Left lung (tissue), 10 donors: ENCODE results near the gene OAS3. TPM values are rescaled to one million over a fixed set of nuclear protein-coding genes. Genes with fewer than 3 reads are reported as not detected.

Source experiments
- ATAC-seq: fragments of 200-7000 bp; cut with Tn5 transposase; one replicate; pipeline ENCODE4 v1.9.1; 2020; ENCODE audit warnings: moderate library complexity
- DNase-seq, 4 donors: peaks; one replicate each; pipeline ENCODE4 v3.0.0-alpha.2; 2013 to 2020
- H3K27ac ChIP-seq, 2 donors: fragments of 200-600 bp; sonication (generic) in 1 of 2; one replicate each; pipeline versions ENCODE4 v1.5.0 to v1.8.0; 2020 to 2021
- H3K27me3 ChIP-seq, 2 donors: fragments of 200-600 bp; sonication (generic) in 1 of 2; one replicate each; pipeline versions ENCODE4 v1.5.0 to v1.8.0; 2020 to 2021
- H3K36me3 ChIP-seq, 2 donors: fragments of 200-600 bp; sonication (generic) in 1 of 2; one replicate each; pipeline versions ENCODE4 v1.5.0 to v1.8.0; 2020 to 2021
- H3K4me1 ChIP-seq, 2 donors: fragments of 200-600 bp; one replicate each; pipeline ENCODE4 v1.8.0; 2021
- H3K4me3 ChIP-seq, 2 donors: fragments of 200-600 bp; sonication (generic) in 1 of 2; one replicate each; pipeline versions ENCODE4 v1.5.0 to v1.8.0; 2020 to 2021; ENCODE audit warnings: mild to moderate bottlenecking in 1 of 2
- H3K9me3 ChIP-seq, 2 donors: fragments of 200-600 bp; sonication (generic) in 1 of 2; one replicate each; pipeline versions ENCODE4 v1.5.0 to v1.8.0; 2020 to 2021
- intact Hi-C, 2 donors: fragments of 100-400 bp; cut with DNase I; formaldehyde crosslinking; loops; one replicate each; pipeline versions ENCODE4 v1.11.2 to v1.14.2; 2022
- polyA plus RNA-seq, 6 donors: library from polyadenylated mRNA; unstranded; fragments of 120-200 nt; gene quantifications; one replicate each; pipeline ENCODE4 v1.2.1, GENCODE V29; 2013; ENCODE audit not compliant: insufficient read length in 6 of 6
- total RNA-seq, 2 donors: library from RNA; stranded (reverse); fragmentation: NEBNext Ultra II Directional; extraction: Animal tissue kit (Norgen Biotek cat#: 25700); gene quantifications; one replicate each; pipeline ENCODE4 v1.2.1, GENCODE V29; 2021
- TF ChIP-seq, protein P1 (sequence below), 2 donors: fragments of 200-600 bp; sonication (generic) in 1 of 2; IDR thresholded peaks; one replicate each; pipeline versions ENCODE4 v1.5.0 to v1.8.0; 2021; ENCODE audit warnings: antibody characterized with exemption in 2 of 2
- donor health status: DM: no; HTN: yes; CAD: no.
- donor health status: DM: no; HTN: no; CAD: no.

Gene OAS3
- total and polyA plus RNA-seq, 8 donors: 11.4 to 47.5 (median 17.7) TPM

GRCh38 chr12:113014565-113014964 lies 76.3 kb downstream of the OAS3 start:
- peaks cover 0 to 21% of the 10 kb centered on the region in 2 donors for H3K36me3 ChIP-seq
- H3K4me1 ChIP-seq: no peaks in the 10 kb centered on the region
- H3K9me3 ChIP-seq: peaks cover 0 to 12% of the 10 kb centered on the region in 2 donors
- intact Hi-C loops: no loop called here
- DNase-seq (no peak), ATAC-seq (no peak)
- H3K27me3 ChIP-seq: no peaks in the 10 kb centered on the region
- TF ChIP-seq, protein P1, sequence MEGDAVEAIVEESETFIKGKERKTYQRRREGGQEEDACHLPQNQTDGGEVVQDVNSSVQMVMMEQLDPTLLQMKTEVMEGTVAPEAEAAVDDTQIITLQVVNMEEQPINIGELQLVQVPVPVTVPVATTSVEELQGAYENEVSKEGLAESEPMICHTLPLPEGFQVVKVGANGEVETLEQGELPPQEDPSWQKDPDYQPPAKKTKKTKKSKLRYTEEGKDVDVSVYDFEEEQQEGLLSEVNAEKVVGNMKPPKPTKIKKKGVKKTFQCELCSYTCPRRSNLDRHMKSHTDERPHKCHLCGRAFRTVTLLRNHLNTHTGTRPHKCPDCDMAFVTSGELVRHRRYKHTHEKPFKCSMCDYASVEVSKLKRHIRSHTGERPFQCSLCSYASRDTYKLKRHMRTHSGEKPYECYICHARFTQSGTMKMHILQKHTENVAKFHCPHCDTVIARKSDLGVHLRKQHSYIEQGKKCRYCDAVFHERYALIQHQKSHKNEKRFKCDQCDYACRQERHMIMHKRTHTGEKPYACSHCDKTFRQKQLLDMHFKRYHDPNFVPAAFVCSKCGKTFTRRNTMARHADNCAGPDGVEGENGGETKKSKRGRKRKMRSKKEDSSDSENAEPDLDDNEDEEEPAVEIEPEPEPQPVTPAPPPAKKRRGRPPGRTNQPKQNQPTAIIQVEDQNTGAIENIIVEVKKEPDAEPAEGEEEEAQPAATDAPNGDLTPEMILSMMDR (IDR thresholded peaks at IDR 0.05): no peak
- H3K4me3 ChIP-seq: no peak overlapping the region
- no peak overlapping the region for H3K27ac ChIP-seq

DNA sequence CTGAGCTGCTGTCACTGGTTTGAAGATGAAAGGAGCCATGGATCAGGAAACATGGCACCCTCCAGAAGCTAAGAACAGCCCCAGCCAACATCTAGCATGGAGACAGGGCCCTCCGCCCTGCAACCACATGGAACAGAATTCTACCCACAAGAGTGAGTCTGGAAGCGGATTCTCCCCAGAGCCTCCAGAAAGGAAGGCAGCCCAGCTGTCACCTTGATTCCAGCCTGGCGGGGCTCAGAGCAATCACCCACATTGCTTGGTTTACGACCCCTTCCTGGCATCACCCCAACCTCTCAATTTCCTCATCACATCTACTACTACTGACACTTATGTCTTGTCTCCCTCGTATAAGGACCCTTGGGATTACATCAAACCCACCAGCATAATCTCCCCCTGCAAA lies 78.5 kb downstream of the OAS3 start:
- H3K36me3 ChIP-seq: no peaks in the 10 kb centered on the region
- H3K4me3 ChIP-seq: no peak overlapping the region
- ATAC-seq: no peak
- no peak overlapping the region for H3K27ac ChIP-seq
- intact Hi-C loops: no loop called here
- DNase-seq: no peak
- no peaks in the 10 kb centered on the region for H3K4me1 ChIP-seq
- no peaks in the 10 kb centered on the region for H3K9me3 ChIP-seq
- H3K27me3 ChIP-seq: no peaks in the 10 kb centered on the region
- TF ChIP-seq, protein P1 (IDR thresholded peaks at IDR 0.05): no peak

- H3K9me3 ChIP-seq: no peaks in the 10 kb centered on the region
- no peak for DNase-seq
- no peaks in the 10 kb centered on the region for H3K36me3 ChIP-seq
- H3K4me1 ChIP-seq: no peaks in the 10 kb centered on the region
- no peak overlapping the region for H3K27ac ChIP-seq
- TF ChIP-seq, protein P1 (IDR thresholded peaks at IDR 0.05): no peak
- no peak overlapping the region for H3K4me3 ChIP-seq
- no peaks in the 10 kb centered on the region for H3K27me3 ChIP-seq
- intact Hi-C loops: no loop called here
- no peak for ATAC-seq
These were observed 80.8 kb downstream of the OAS3 start for GRCh38 chr12:113019025-113019424.

DNA sequence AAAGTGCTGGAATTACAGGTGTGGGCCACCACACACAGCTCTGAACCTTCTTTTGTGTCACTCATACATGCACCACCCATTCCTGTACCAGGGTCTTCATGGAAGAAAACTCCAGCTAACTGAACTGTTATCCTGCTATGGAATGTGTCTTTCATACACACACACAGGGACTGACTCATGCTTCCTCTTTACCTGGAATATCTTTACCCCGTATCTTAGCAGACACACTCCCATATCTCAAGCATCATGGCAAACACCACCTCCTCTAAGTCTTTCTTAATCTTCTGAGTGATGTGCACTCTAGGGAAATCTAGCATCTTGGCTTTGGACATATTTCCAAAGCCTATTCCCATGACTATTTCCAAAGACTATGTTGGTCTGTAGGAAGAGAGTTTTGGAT lies 83.2 kb downstream of the OAS3 start:
- Histone ChIP-seq H3K27ac (no peak overlapping the region), H3K27me3 (no peaks in the 10 kb centered on the region), H3K36me3 (no peaks in the 10 kb centered on the region), H3K4me1 (no peaks in the 10 kb centered on the region), H3K4me3 (no peak overlapping the region), H3K9me3 (no peaks in the 10 kb centered on the region)
- TF ChIP-seq, protein P1 (IDR thresholded peaks at IDR 0.05): no peak
- intact Hi-C loops: no loop called here
- ATAC-seq (no peak), DNase-seq (no peak)

Other genes with a start within 250 kb of the OAS3 start
- gene RPH3A, start 146.7 kb upstream of the OAS3 start, total RNA-seq: under 1 TPM in 1 of 2 donors, not detected in 1; 0.20 TPM
- under 1 TPM in 4 of 6 donors, not detected in 2; 0.15 to 0.27 (median 0.16) TPM for gene RPH3A, start 146.7 kb upstream of the OAS3 start, polyA plus RNA-seq
- gene OAS1, start 31.5 kb upstream of the OAS3 start, total RNA-seq: 10 to 100 TPM; 25.7 to 48.3 TPM
- 1 to 10 TPM; 3.3 to 6.6 (median 4.7) TPM for gene OAS1, start 31.5 kb upstream of the OAS3 start, polyA plus RNA-seq
- 10 to 100 TPM; 24.0 to 35.3 TPM for gene OAS2, start 40.0 kb downstream of the OAS3 start, total RNA-seq
- gene OAS2, start 40.0 kb downstream of the OAS3 start, polyA plus RNA-seq: 10 to 100 TPM in 5 of 6 donors, 1 to 10 TPM in 1; 5.5 to 11.6 (median 10.1) TPM
- 1 to 10 TPM in 1 of 2 donors, under 1 TPM in 1; 0.70 to 3.8 TPM for gene DTX1, start 118.3 kb downstream of the OAS3 start, total RNA-seq
- gene DTX1, start 118.3 kb downstream of the OAS3 start, polyA plus RNA-seq: 1 to 10 TPM; 3.6 to 6.3 (median 5.0) TPM
- gene RASAL1, start 197.3 kb downstream of the OAS3 start, total RNA-seq: under 1 TPM; 0.17 to 0.24 TPM
- under 1 TPM; 0.16 to 0.46 (median 0.25) TPM for gene RASAL1, start 197.3 kb downstream of the OAS3 start, polyA plus RNA-seq
- 1 to 10 TPM in 1 of 2 donors, not detected in 1; 4.3 TPM for gene CFAP73, start 211.2 kb downstream of the OAS3 start, total RNA-seq
- 1 to 10 TPM in 5 of 6 donors, under 1 TPM in 1; 0.66 to 5.4 (median 3.5) TPM for gene CFAP73, start 211.2 kb downstream of the OAS3 start, polyA plus RNA-seq
- gene DDX54, start 247.0 kb downstream of the OAS3 start, total RNA-seq: 10 to 100 TPM; 42.0 to 61.1 TPM
- gene DDX54, start 247.0 kb downstream of the OAS3 start, polyA plus RNA-seq: 10 to 100 TPM; 47.9 to 73.6 (median 62.9) TPM
- 10 to 100 TPM; 16.7 to 17.3 TPM for gene RITA1, start 247.2 kb downstream of the OAS3 start, total RNA-seq
- gene RITA1, start 247.2 kb downstream of the OAS3 start, polyA plus RNA-seq: 10 to 100 TPM in 4 of 6 donors, 1 to 10 TPM in 2; 9.1 to 14.4 (median 10.9) TPM